Left lung (tissue), 10 donors: ENCODE measurements around the gene CACNG4. TPM values are rescaled to one million over a fixed set of nuclear protein-coding genes. Genes with fewer than 3 reads are reported as not detected.

Source experiments
- ATAC-seq: fragments of 200-7000 bp; cut with Tn5 transposase; one replicate; pipeline ENCODE4 v1.9.1; 2020; ENCODE audit warnings: moderate library complexity
- DNase-seq, 4 donors: peaks; one replicate each; pipeline ENCODE4 v3.0.0-alpha.2; 2013 to 2020
- H3K27ac ChIP-seq, 2 donors: fragments of 200-600 bp; sonication (generic) in 1 of 2; one replicate each; pipeline versions ENCODE4 v1.5.0 to v1.8.0; 2020 to 2021
- H3K27me3 ChIP-seq, 2 donors: fragments of 200-600 bp; sonication (generic) in 1 of 2; one replicate each; pipeline versions ENCODE4 v1.5.0 to v1.8.0; 2020 to 2021
- H3K36me3 ChIP-seq, 2 donors: fragments of 200-600 bp; sonication (generic) in 1 of 2; one replicate each; pipeline versions ENCODE4 v1.5.0 to v1.8.0; 2020 to 2021
- H3K4me1 ChIP-seq, 2 donors: fragments of 200-600 bp; one replicate each; pipeline ENCODE4 v1.8.0; 2021
- H3K4me3 ChIP-seq, 2 donors: fragments of 200-600 bp; sonication (generic) in 1 of 2; one replicate each; pipeline versions ENCODE4 v1.5.0 to v1.8.0; 2020 to 2021; ENCODE audit warnings: mild to moderate bottlenecking in 1 of 2
- H3K9me3 ChIP-seq, 2 donors: fragments of 200-600 bp; sonication (generic) in 1 of 2; one replicate each; pipeline versions ENCODE4 v1.5.0 to v1.8.0; 2020 to 2021
- CTCF ChIP-seq, 2 donors: fragments of 200-600 bp; sonication (generic) in 1 of 2; IDR thresholded peaks; one replicate each; pipeline versions ENCODE4 v1.5.0 to v1.8.0; 2021; ENCODE audit warnings: antibody characterized with exemption in 2 of 2
- intact Hi-C, 2 donors: fragments of 100-400 bp; cut with DNase I; formaldehyde crosslinking; loops; one replicate each; pipeline versions ENCODE4 v1.11.2 to v1.14.2; 2022
- polyA plus RNA-seq, 6 donors: library from polyadenylated mRNA; unstranded; fragments of 120-200 nt; gene quantifications; one replicate each; pipeline ENCODE4 v1.2.1, GENCODE V29; 2013; ENCODE audit not compliant: insufficient read length in 6 of 6
- total RNA-seq, 2 donors: library from RNA; stranded (reverse); fragmentation: NEBNext Ultra II Directional; extraction: Animal tissue kit (Norgen Biotek cat#: 25700); gene quantifications; one replicate each; pipeline ENCODE4 v1.2.1, GENCODE V29; 2021
- donor health status: DM: no; HTN: yes; CAD: no.
- donor health status: DM: no; HTN: no; CAD: no.

Gene CACNG4
- total and polyA plus RNA-seq, 8 donors = 1.5 to 6.0 (median 2.6) TPM

DNA sequence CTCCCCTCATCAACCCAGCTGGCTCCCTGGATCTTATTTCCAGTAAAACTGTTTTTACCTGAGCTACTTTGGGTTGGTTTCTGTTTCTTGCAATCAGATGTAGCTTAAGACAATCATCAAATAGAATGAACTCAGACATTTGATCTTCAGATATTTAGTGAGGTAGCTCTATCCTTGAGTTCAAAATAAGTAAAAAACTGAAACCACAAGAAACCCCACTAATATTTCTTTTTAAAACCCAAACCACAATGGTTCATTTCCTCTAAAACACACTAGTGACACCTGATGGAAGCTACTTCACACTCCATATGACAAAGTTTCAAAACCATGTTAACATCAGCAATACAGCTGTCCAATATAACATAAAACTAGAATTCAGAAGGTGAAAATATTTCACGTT is 117.6 kb downstream of the CACNG4 start:
- no peak for ATAC-seq
- peaks cover 0 to 60% of the 10 kb centered on the region in 2 donors for H3K36me3 ChIP-seq

More for the DNA sequence above, 117.6 kb downstream of the CACNG4 start:
- Histone ChIP-seq H3K4me3 (no peak overlapping the region), H3K27ac (no peak overlapping the region), H3K4me1 (no peaks in the 10 kb centered on the region), H3K27me3 (no peaks in the 10 kb centered on the region), H3K9me3 (no peaks in the 10 kb centered on the region)
- no peak for TF ChIP-seq CTCF (IDR thresholded peaks at IDR 0.05)
- intact Hi-C loops = no loop called here
- no peak for DNase-seq

Other genes starting within 250 kb of the CACNG4 start
- gene CACNG5, start 129.6 kb upstream of the CACNG4 start, total RNA-seq = not detected
- gene CACNG5, start 129.6 kb upstream of the CACNG4 start, polyA plus RNA-seq = not detected
- gene CACNG1, start 79.8 kb downstream of the CACNG4 start, total RNA-seq = not detected
- gene CACNG1, start 79.8 kb downstream of the CACNG4 start, polyA plus RNA-seq = not detected